NOMO-1 treated with DMSO at 0.1 percent for 48 hours (cell line): ENCODE data around the gene MCF2L2.
"Not testable (repeated sequence)": the region's sequence is repeated elsewhere in the genome, so short reads cannot be mapped to it uniquely, and the experiment has no call there.

Source experiments
- DNase-seq: peaks from one replicate; lab custom pipeline; 2025; ENCODE audit not compliant: unreplicated experiment; lab: John Stamatoyannopoulos, UW

MCF2L2 gene

GRCh38 chr3:183252118-183252782 lies 176.2 kb downstream of the MCF2L2 start:
- DNase-seq: no peak

- DNase-seq: no peak
Observed at GRCh38 chr3:183249006-183249718, 179.3 kb downstream of the MCF2L2 start.

GRCh38 chr3:183247011-183247589 lies 181.3 kb downstream of the MCF2L2 start:
- DNase-seq: no peak

GRCh38 chr3:183244981-183245476 lies 183.4 kb downstream of the MCF2L2 start:
- DNase-seq: peak; percentile 51

- peak; percentile 77 for DNase-seq
Observed at GRCh38 chr3:183244219-183244618, 184.2 kb downstream of the MCF2L2 start.

- no peak for DNase-seq
Observed at GRCh38 chr3:183242431-183242830, 186.0 kb downstream of the MCF2L2 start.

- DNase-seq: no peak
Observed at GRCh38 chr3:183239046-183239445, 189.4 kb downstream of the MCF2L2 start.

- DNase-seq: peak; percentile 28
Observed at GRCh38 chr3:183233966-183234365, 194.5 kb downstream of the MCF2L2 start.

GRCh38 chr3:183230826-183231225 lies 197.6 kb downstream of the MCF2L2 start:
- DNase-seq: no peak

- DNase-seq: not testable (repeated sequence)
Observed at GRCh38 chr3:183230251-183230650, 198.2 kb downstream of the MCF2L2 start.

- DNase-seq: no peak
Observed at GRCh38 chr3:183229178-183229577, 199.2 kb downstream of the MCF2L2 start.

GRCh38 chr3:183227586-183227985 lies 200.8 kb downstream of the MCF2L2 start:
- DNase-seq: no peak

GRCh38 chr3:183226333-183226890 lies 202.0 kb downstream of the MCF2L2 start:
- no peak for DNase-seq

GRCh38 chr3:183224180-183224970 lies 204.0 kb downstream of the MCF2L2 start:
- no peak for DNase-seq

- DNase-seq: no peak
Observed at GRCh38 chr3:183222631-183223235, 205.7 kb downstream of the MCF2L2 start.

GRCh38 chr3:183220828-183221227 lies 207.6 kb downstream of the MCF2L2 start:
- no peak for DNase-seq

GRCh38 chr3:183218826-183219225 lies 209.6 kb downstream of the MCF2L2 start:
- DNase-seq: peak; percentile 93

- no peak for DNase-seq
Observed at GRCh38 chr3:183217548-183218332, 210.7 kb downstream of the MCF2L2 start.

- no peak for DNase-seq
Observed at GRCh38 chr3:183215591-183216202, 212.7 kb downstream of the MCF2L2 start.
